HEK293 (cell line): ENCODE results near the gene BLOC1S1.

Experiments used
- CTCF ChIP-seq: fragments of 450-650 bp; formaldehyde crosslinking; IDR thresholded peaks from 2 replicates; pipeline ENCODE4 v1.5.1; 2016; ENCODE audit warnings: missing biosample characterization, missing genetic modification characterization
- GLI2 ChIP-seq: fragments of 450-650 bp; formaldehyde crosslinking; IDR thresholded peaks from 2 replicates; pipeline ENCODE4; 2017; ENCODE audit warnings: missing biosample characterization, missing genetic modification characterization, low read depth, borderline replicate concordance
- GLIS2 ChIP-seq: fragments of 450-650 bp; formaldehyde crosslinking; IDR thresholded peaks from 2 replicates; pipeline ENCODE4 v1.5.1; 2016; ENCODE audit warnings: missing biosample characterization, missing genetic modification characterization
- OSR2 ChIP-seq: fragments of 450-650 bp; formaldehyde crosslinking; IDR thresholded peaks from 2 replicates; pipeline ENCODE4 v1.5.1; 2016; ENCODE audit warnings: missing biosample characterization, missing genetic modification characterization
- PBX3 ChIP-seq: sonication (generic); formaldehyde crosslinking; IDR thresholded peaks from 2 replicates; pipeline ENCODE4 v1.8.1; 2022; ENCODE audit warnings: mild to moderate bottlenecking, moderate library complexity, missing genetic modification reagents
- PRDM4 ChIP-seq: fragments of 450-650 bp; formaldehyde crosslinking; IDR thresholded peaks from 2 replicates; pipeline ENCODE4 v1.5.1; 2017; ENCODE audit warnings: missing biosample characterization, missing genetic modification characterization
- REST ChIP-seq: fragments of 450-650 bp; formaldehyde crosslinking; IDR thresholded peaks from 2 replicates; pipeline ENCODE4 v1.5.1; 2016; ENCODE audit warnings: missing biosample characterization, missing genetic modification characterization
- SP3 ChIP-seq: fragments of 450-650 bp; formaldehyde crosslinking; IDR thresholded peaks from 2 replicates; pipeline ENCODE4 v1.5.1; 2016; ENCODE audit warnings: missing biosample characterization, missing genetic modification characterization
- TRIM28 ChIP-seq: IDR thresholded peaks from 2 replicates; pipeline ENCODE4 v1.6.1; 2011; ENCODE audit warnings: low read length, control low read depth, borderline replicate concordance
- ZBTB17 ChIP-seq: fragments of 450-650 bp; formaldehyde crosslinking; IDR thresholded peaks from 2 replicates; pipeline ENCODE4 v1.5.1; 2016; ENCODE audit warnings: missing biosample characterization, missing genetic modification characterization
- ZBTB44 ChIP-seq: fragments of 450-650 bp; IDR thresholded peaks from 2 replicates; pipeline ENCODE4 v1.5.1; 2018; ENCODE audit warnings: missing biosample characterization, mild to moderate bottlenecking, missing genetic modification characterization
- ZBTB8A ChIP-seq: fragments of 450-650 bp; formaldehyde crosslinking; IDR thresholded peaks from 2 replicates; pipeline ENCODE4 v1.5.1; 2016; ENCODE audit warnings: missing biosample characterization, missing genetic modification characterization
- ZEB2 ChIP-seq: fragments of 450-650 bp; formaldehyde crosslinking; IDR thresholded peaks from 2 replicates; pipeline ENCODE4 v1.5.1; 2016; ENCODE audit warnings: missing biosample characterization, missing genetic modification characterization
- ZNF132 ChIP-seq: fragments of 450-650 bp; formaldehyde crosslinking; IDR thresholded peaks from 2 replicates; pipeline ENCODE4 v1.5.1; 2017; ENCODE audit warnings: missing biosample characterization, missing genetic modification characterization, borderline replicate concordance
- ZNF157 ChIP-seq: fragments of 450-650 bp; formaldehyde crosslinking; IDR thresholded peaks from 2 replicates; pipeline ENCODE4 v1.5.1; 2016; ENCODE audit warnings: missing biosample characterization, missing genetic modification characterization
- ZNF2 ChIP-seq: fragments of 450-650 bp; formaldehyde crosslinking; IDR thresholded peaks from 2 replicates; pipeline ENCODE4 v1.5.1; 2016; ENCODE audit warnings: missing biosample characterization, missing genetic modification characterization
- ZNF221 ChIP-seq: fragments of 450-650 bp; formaldehyde crosslinking; IDR thresholded peaks from 2 replicates; pipeline ENCODE4 v1.5.1; 2017; ENCODE audit warnings: missing biosample characterization, missing genetic modification characterization, borderline replicate concordance
- ZNF24 ChIP-seq: fragments of 450-650 bp; formaldehyde crosslinking; IDR thresholded peaks from 2 replicates; pipeline ENCODE4 v1.5.1; 2016; ENCODE audit warnings: missing biosample characterization, missing genetic modification characterization
- ZNF266 ChIP-seq: fragments of 450-650 bp; formaldehyde crosslinking; IDR thresholded peaks from 2 replicates; pipeline ENCODE4 v1.5.1; 2016; ENCODE audit warnings: missing biosample characterization, missing genetic modification characterization, low read depth
- ZNF449 ChIP-seq: fragments of 450-650 bp; formaldehyde crosslinking; IDR thresholded peaks from 2 replicates; pipeline ENCODE4 v1.5.1; 2017; ENCODE audit warnings: missing biosample characterization, mild to moderate bottlenecking, missing genetic modification characterization, moderate library complexity
- ZNF514 ChIP-seq: fragments of 450-650 bp; formaldehyde crosslinking; IDR thresholded peaks from 2 replicates; pipeline ENCODE4 v1.5.1; 2016; ENCODE audit warnings: missing biosample characterization, missing genetic modification characterization
- ZNF610 ChIP-seq: fragments of 450-650 bp; formaldehyde crosslinking; IDR thresholded peaks from 2 replicates; pipeline ENCODE4 v1.5.1; 2016; ENCODE audit warnings: missing biosample characterization, missing genetic modification characterization, borderline replicate concordance
- ZNF654 ChIP-seq: fragments of 450-650 bp; formaldehyde crosslinking; IDR thresholded peaks from 2 replicates; pipeline ENCODE4 v1.5.1; 2016; ENCODE audit warnings: low read depth, missing biosample characterization, missing genetic modification characterization
- ZNF701 ChIP-seq: fragments of 450-650 bp; formaldehyde crosslinking; IDR thresholded peaks from 2 replicates; pipeline ENCODE4 v1.5.1; 2016; ENCODE audit warnings: missing biosample characterization, missing genetic modification characterization
- ZNF76 ChIP-seq: fragments of 450-650 bp; formaldehyde crosslinking; IDR thresholded peaks from 2 replicates; pipeline ENCODE4; 2016; ENCODE audit warnings: low read depth, missing biosample characterization, missing genetic modification characterization, borderline replicate concordance
- ZSCAN16 ChIP-seq: fragments of 450-650 bp; formaldehyde crosslinking; IDR thresholded peaks from 2 replicates; pipeline ENCODE4 v1.5.1; 2016; ENCODE audit warnings: missing biosample characterization, missing genetic modification characterization
- ZXDB ChIP-seq: fragments of 450-650 bp; formaldehyde crosslinking; IDR thresholded peaks from 2 replicates; pipeline ENCODE4 v1.5.1; 2016; ENCODE audit warnings: missing biosample characterization, missing genetic modification characterization

Gene BLOC1S1

GRCh38 chr12:55743406-55744339 is 27.8 kb downstream of the BLOC1S1 start (continued):
- peak; percentile 91 for TF ChIP-seq ZNF449
- TF ChIP-seq ZNF654, result no peak
- peak; percentile 90 for TF ChIP-seq ZBTB8A (tag by site-specific recombination)
- TF ChIP-seq ZNF610 (tag by site-specific recombination), result no peak
- 0 out of 2 replicates have a peak, but pooled peaks have one; percentile 25 for TF ChIP-seq SP3
- no peak for TF ChIP-seq ZNF221 (tag by site-specific recombination)
- TF ChIP-seq REST, result no peak
- peak; percentile 73 for TF ChIP-seq CTCF (tag by site-specific recombination)
- TF ChIP-seq ZNF266 (tag by site-specific recombination), result no peak
- TF ChIP-seq ZNF2 (tag by site-specific recombination), result 0 out of 2 replicates have a peak, but pooled peaks have one; percentile 60
- TF ChIP-seq ZNF701 (tag by site-specific recombination), result no peak
- no peak for TF ChIP-seq TRIM28
- TF ChIP-seq ZNF514 (tag by site-specific recombination), result no peak
- TF ChIP-seq ZNF24 (tag by site-specific recombination), result peak; percentile 22; the same call in 1 of the 2 replicates
- TF ChIP-seq OSR2 (tag by site-specific recombination), result no peak
- TF ChIP-seq ZNF157 (tag by site-specific recombination), result no peak
- no peak for TF ChIP-seq ZNF132 (tag by site-specific recombination)
- no peak for TF ChIP-seq ZSCAN16 (tag by site-specific recombination)
- TF ChIP-seq PBX3, result 0 out of 2 replicates have a peak, but pooled peaks have one; percentile 22
- TF ChIP-seq PRDM4 (tag by site-specific recombination), result peak; percentile 61
- TF ChIP-seq ZEB2 (tag by site-specific recombination), result 0 out of 2 replicates have a peak, but pooled peaks have one; percentile 24
- 0 out of 2 replicates have a peak, but pooled peaks have one; percentile 29 for TF ChIP-seq ZXDB (tag by site-specific recombination)
- TF ChIP-seq GLIS2 (tag by site-specific recombination), result peak; percentile 37; the same call in 1 of the 2 replicates
- no peak for TF ChIP-seq GLI2 (tag by site-specific recombination)
- peak; percentile 63 for TF ChIP-seq ZBTB17
- TF ChIP-seq ZNF76 (tag by site-specific recombination), result 0 out of 2 replicates have a peak, but pooled peaks have one; percentile 24
- no peak for TF ChIP-seq ZBTB44 (tag by site-specific recombination)
